Measurements from ENCODE around the gene TBC1D10A. TPM values are rescaled to one million over a fixed set of nuclear protein-coding genes. Genes with fewer than 3 reads are reported as not detected.

The TBC1D10A gene
- polyA plus RNA-seq, 1 donor (not counting 4 experiments of a cell fraction or from before 2014, with no cell fraction given): 17.8 TPM

- peaks cover 14% of the 10 kb centered on the region for H4K20me1 ChIP-seq (ENCODE audit: control insufficient read depth, extremely low read depth, insufficient read depth, low read length)
- H3K79me2 ChIP-seq (ENCODE audit: control insufficient read depth, insufficient read depth, low read length): peaks cover 58% of the 10 kb centered on the region
- no peak overlapping the region for H3K4me3 ChIP-seq (ENCODE audit: control insufficient read depth in 2 of 3, extremely low read depth in 1 of 3, insufficient read depth in 2 of 3, low read depth in 1 of 3, low read length in 3 of 3)
- dilution Hi-C loops (cut with MboI; ENCODE audit: extremely low pct_ligation_motif_present, low sequenced_read_pairs): no loop called here
- H3K9me3 ChIP-seq (ENCODE audit: control insufficient read depth, low read depth, low read length): no peaks in the 10 kb centered on the region
- H3K4me2 ChIP-seq (ENCODE audit: control insufficient read depth, extremely low read depth, insufficient read depth, low read depth, low read length): peak overlapping the region; percentile 18
- TF ChIP-seq CTCF (optimal IDR thresholded peaks at IDR 0.05 in 1 of 3, IDR thresholded peaks at IDR 0.05 in 1 of 3, conservative IDR thresholded peaks at IDR 0.05 in 1 of 3; ENCODE audit: extremely low read depth in 1 of 3, insufficient read depth in 2 of 3, low read length in 3 of 3) (no peak), EZH2 (IDR thresholded peaks at IDR 0.05; ENCODE audit: low read length) (no peak)
- H2AFZ ChIP-seq (ENCODE audit: control insufficient read depth, low read length): no peak overlapping the region
- FAIRE-seq: no peak
- H3K4me1 ChIP-seq (ENCODE audit: control insufficient read depth, extremely low read depth, insufficient read depth, low read length): peaks cover 51% of the 10 kb centered on the region
- peaks cover 12 to 17% of the 10 kb centered on the region in 2 experiments for H3K36me3 ChIP-seq (ENCODE audit: control insufficient read depth in 2 of 2, extremely low read depth in 1 of 2, insufficient read depth in 2 of 2, low read length in 2 of 2)
- no peaks in the 10 kb centered on the region for H3K27me3 ChIP-seq (ENCODE audit: control insufficient read depth, extremely low read depth, insufficient read depth, low read length)
- peak overlapping the region; percentile 18 for H3K27ac ChIP-seq (ENCODE audit: control insufficient read depth, insufficient read depth, low read length)
- H3K9ac ChIP-seq (ENCODE audit: control insufficient read depth, extremely low read depth, insufficient read depth, low read length): no peak overlapping the region
- DNase-seq (ENCODE audit: low read depth, low spot score): no peak
- H3K9me1 ChIP-seq (ENCODE audit: control insufficient read depth, extremely low read depth, insufficient read depth, low read length): peaks cover 6% of the 10 kb centered on the region
Measured at GRCh38 chr22:30314915-30315314, 11.8 kb downstream of the TBC1D10A start.

- Histone ChIP-seq H2AFZ (ENCODE audit: control insufficient read depth, low read length) (no peak overlapping the region), H3K36me3 (ENCODE audit: control insufficient read depth in 2 of 2, extremely low read depth in 1 of 2, insufficient read depth in 2 of 2, low read length in 2 of 2) (peaks cover 12 to 13% of the 10 kb centered on the region in 2 experiments), H3K4me1 (ENCODE audit: control insufficient read depth, extremely low read depth, insufficient read depth, low read length) (peaks cover 63% of the 10 kb centered on the region), H3K27me3 (ENCODE audit: control insufficient read depth, extremely low read depth, insufficient read depth, low read length) (no peaks in the 10 kb centered on the region), H3K4me2 (ENCODE audit: control insufficient read depth, extremely low read depth, insufficient read depth, low read depth, low read length) (no peak overlapping the region), H3K27ac (ENCODE audit: control insufficient read depth, insufficient read depth, low read length) (no peak overlapping the region), H4K20me1 (ENCODE audit: control insufficient read depth, extremely low read depth, insufficient read depth, low read length) (peaks cover 14% of the 10 kb centered on the region), H3K4me3 (ENCODE audit: control insufficient read depth in 2 of 3, extremely low read depth in 1 of 3, insufficient read depth in 2 of 3, low read depth in 1 of 3, low read length in 3 of 3) (no peak overlapping the region), H3K9me3 (ENCODE audit: control insufficient read depth, low read depth, low read length) (no peaks in the 10 kb centered on the region), H3K9me1 (ENCODE audit: control insufficient read depth, extremely low read depth, insufficient read depth, low read length) (peaks cover 9% of the 10 kb centered on the region), H3K9ac (ENCODE audit: control insufficient read depth, extremely low read depth, insufficient read depth, low read length) (no peak overlapping the region), H3K79me2 (ENCODE audit: control insufficient read depth, insufficient read depth, low read length) (peaks cover 55% of the 10 kb centered on the region)
- dilution Hi-C loops (cut with MboI; ENCODE audit: extremely low pct_ligation_motif_present, low sequenced_read_pairs): no loop called here
- TF ChIP-seq CTCF (optimal IDR thresholded peaks at IDR 0.05 in 1 of 3, IDR thresholded peaks at IDR 0.05 in 1 of 3, conservative IDR thresholded peaks at IDR 0.05 in 1 of 3; ENCODE audit: extremely low read depth in 1 of 3, insufficient read depth in 2 of 3, low read length in 3 of 3) (no peak), EZH2 (IDR thresholded peaks at IDR 0.05; ENCODE audit: low read length) (no peak)
- FAIRE-seq (no peak), DNase-seq (ENCODE audit: low read depth, low spot score) (no peak)
Measured at GRCh38 chr22:30313527-30314363, 13.0 kb downstream of the TBC1D10A start.

Data from keratinocyte (primary cell).